ENCODE results near the gene MLF2. TPM values are rescaled to one million over a fixed set of nuclear protein-coding genes. Genes with fewer than 3 reads are reported as not detected.
"Not testable (repeated sequence)": the region's sequence is repeated elsewhere in the genome, so short reads cannot be mapped to it uniquely, and the experiment has no call there.

The MLF2 gene
- polyA plus RNA-seq, 6 donors from 2014 or later, result 128 to 167 (median 150) TPM

DNA sequence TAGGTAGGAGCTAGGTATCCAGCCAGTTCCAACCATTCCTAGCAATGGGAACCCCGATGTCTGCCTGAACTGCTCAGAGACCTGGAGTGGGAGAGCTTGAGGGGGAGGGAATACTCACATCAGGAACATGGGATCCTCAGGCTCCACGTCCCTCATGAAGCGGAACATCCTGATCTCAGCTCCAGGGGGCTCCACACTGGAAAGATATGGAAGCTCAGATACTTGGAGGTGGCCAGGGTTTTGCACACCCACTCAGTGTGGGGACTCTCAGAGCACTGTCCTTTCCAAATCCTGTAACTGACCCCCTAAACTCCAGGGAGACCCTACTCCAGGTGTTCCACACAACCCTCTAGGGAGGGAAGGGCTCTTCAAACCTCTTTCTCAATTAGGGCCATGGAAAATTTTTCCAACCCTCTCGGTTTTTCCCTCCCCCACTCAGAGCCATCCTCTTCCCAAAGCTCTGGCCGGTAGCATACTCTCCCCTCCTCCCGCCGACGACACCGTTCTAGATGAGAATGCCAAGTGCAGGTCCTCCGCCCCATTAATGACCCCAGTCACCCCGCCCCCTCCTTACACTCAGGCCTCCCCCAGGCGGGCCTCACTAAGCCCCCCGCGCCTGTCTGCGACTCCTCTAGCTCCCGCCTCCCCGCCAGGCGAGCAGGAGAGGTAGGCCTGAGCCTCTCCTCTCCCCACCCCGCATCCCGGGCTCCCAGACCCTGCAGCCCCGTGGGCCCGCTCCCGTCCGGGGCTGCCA is 597 bp downstream of the MLF2 start:
- no peaks in the 10 kb centered on the region for H3K9me3 Mint-ChIP-seq
- DNase-seq, result no peak
- H3K4me3 Mint-ChIP-seq, result peak overlapping the region; percentile 93 to 99 (median 96)
- peaks cover 2 to 31% of the 10 kb centered on the region in 2 donors for H3K36me3 Mint-ChIP-seq
- H3K4me1 Mint-ChIP-seq, result peaks cover 20 to 34% (median 25%) of the 10 kb centered on the region in 3 donors
- peak; percentile 0 for ATAC-seq (ENCODE audit: low read depth in 2 of 2)
- peaks cover 0 to 7% (median 5%) of the 10 kb centered on the region in 3 donors for H3K27me3 Mint-ChIP-seq
- peak overlapping the region; percentile 39 to 100 (median 96) for H3K27ac Mint-ChIP-seq

- ATAC-seq (ENCODE audit: low read depth in 2 of 2) (no peak), DNase-seq (no peak)
- Mint-ChIP-seq H3K27ac (peak overlapping the region; percentile 27 to 100 (median 72)), H3K9me3 (no peaks in the 10 kb centered on the region), H3K4me1 (peaks cover 20 to 34% (median 29%) of the 10 kb centered on the region in 3 donors), H3K27me3 (peaks cover 0 to 1% (median 0%) of the 10 kb centered on the region in 3 donors), H3K4me3 (peak overlapping the region; percentile 93 to 99 (median 96)), H3K36me3 (peaks cover 5 to 35% of the 10 kb centered on the region in 2 donors)
Measured at GRCh38 chr12:6751767-6752166, 1.2 kb downstream of the MLF2 start.

DNA sequence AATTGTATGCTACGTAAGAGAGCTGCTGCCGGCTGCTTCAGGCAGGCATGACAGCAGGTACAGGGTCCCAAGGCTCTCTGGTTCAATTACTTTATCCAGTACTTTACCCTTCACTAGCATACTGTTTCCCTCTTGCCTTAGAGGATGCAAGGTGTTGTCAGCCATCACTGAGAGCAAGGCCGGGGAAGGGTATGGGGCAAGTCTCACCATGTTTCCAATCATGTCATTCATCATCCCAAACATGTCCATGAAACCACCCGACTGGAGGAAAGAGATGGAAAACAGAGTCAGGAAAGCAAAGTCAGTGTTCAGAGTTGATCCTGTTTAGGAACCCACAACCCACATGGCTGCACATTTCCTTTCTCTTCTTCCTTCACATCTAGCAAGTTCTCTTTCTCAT is 2.4 kb downstream of the MLF2 start:
- DNase-seq, result no peak
- Mint-ChIP-seq H3K27ac (peak overlapping the region in 2 of 6 donors; percentile 53 to 83), H3K4me3 (peak overlapping the region in 2 of 8 donors; percentile 29 to 99), H3K4me1 (peaks cover 27 to 42% (median 40%) of the 10 kb centered on the region in 3 donors), H3K36me3 (peaks cover 5 to 35% of the 10 kb centered on the region in 2 donors), H3K27me3 (no peaks in the 10 kb centered on the region), H3K9me3 (no peaks in the 10 kb centered on the region)
- no peak for ATAC-seq (ENCODE audit: low read depth in 2 of 2)

- peaks cover 34 to 47% (median 44%) of the 10 kb centered on the region in 3 donors for H3K4me1 Mint-ChIP-seq
- peak overlapping the region in 1 of 6 donors; percentile 67 for H3K27ac Mint-ChIP-seq
- DNase-seq (no peak), ATAC-seq (ENCODE audit: low read depth in 2 of 2) (no peak)
- no peaks in the 10 kb centered on the region for H3K27me3 Mint-ChIP-seq
- H3K4me3 Mint-ChIP-seq, result peak overlapping the region in 2 of 8 donors; percentile 12 to 33
- H3K36me3 Mint-ChIP-seq, result peaks cover 5 to 35% of the 10 kb centered on the region in 2 donors
- no peaks in the 10 kb centered on the region for H3K9me3 Mint-ChIP-seq
Measured at GRCh38 chr12:6748761-6749160, 4.2 kb downstream of the MLF2 start.

GRCh38 chr12:6747216-6747615 is 5.7 kb downstream of the MLF2 start:
- Mint-ChIP-seq H3K27me3 (no peaks in the 10 kb centered on the region), H3K9me3 (peaks cover 0 to 3% (median 0%) of the 10 kb centered on the region in 7 donors), H3K27ac (peak overlapping the region in 3 of 6 donors; percentile 54 to 81 (median 70)), H3K36me3 (peaks cover 5 to 35% of the 10 kb centered on the region in 2 donors), H3K4me3 (peak overlapping the region in 2 of 8 donors; percentile 6 to 24), H3K4me1 (peaks cover 27 to 35% (median 31%) of the 10 kb centered on the region in 3 donors)
- no peak for ATAC-seq (ENCODE audit: low read depth in 2 of 2)
- no peak for DNase-seq

DNA sequence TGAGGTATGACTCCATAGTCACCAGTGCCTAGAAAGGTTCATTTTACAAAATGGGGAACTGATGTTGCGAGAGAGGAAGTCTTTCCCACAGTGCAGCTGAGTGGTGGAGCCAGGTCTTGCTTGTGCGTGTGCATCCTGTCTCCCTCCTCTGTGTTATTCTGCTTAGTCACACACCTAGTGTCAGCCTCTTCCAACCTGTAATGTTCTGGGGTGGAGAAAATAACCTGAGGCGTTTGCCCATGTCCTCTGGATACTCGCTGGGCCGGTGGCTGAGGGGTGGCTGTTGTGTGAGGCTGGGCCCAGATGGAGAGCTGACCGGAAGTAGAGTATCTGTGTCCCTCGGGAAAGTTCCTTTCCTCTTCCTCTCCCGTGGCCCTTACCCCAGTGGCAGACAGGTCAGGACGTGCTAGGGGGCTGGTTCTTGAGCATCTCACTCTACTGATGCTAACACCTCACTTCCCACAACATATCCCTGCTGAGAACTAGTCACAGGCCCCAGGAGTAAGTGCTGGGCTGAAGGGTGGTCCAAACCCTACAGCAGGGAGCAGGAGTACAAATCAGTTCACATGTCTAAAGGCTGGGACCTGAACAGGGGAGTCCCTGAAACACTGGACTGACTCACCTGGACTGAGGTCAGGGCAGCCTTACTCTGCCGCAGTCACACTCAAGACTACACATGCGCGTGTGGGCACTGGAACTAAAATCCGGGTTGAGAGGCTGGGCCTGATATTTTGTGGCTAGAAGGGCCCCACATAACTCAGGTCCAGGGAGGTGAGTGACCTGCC is 7.0 kb downstream of the MLF2 start:
- ATAC-seq (ENCODE audit: low read depth in 2 of 2) (peak; percentile 100), DNase-seq (peak; percentile 63)
- peaks cover 0 to 3% (median 0%) of the 10 kb centered on the region in 7 donors for H3K9me3 Mint-ChIP-seq
- H3K27ac Mint-ChIP-seq, result peak overlapping the region; percentile 74 to 97 (median 96)
- peaks cover 20 to 25% (median 23%) of the 10 kb centered on the region in 3 donors for H3K4me1 Mint-ChIP-seq
- peaks cover 5 to 32% of the 10 kb centered on the region in 2 donors for H3K36me3 Mint-ChIP-seq
- H3K4me3 Mint-ChIP-seq, result peak overlapping the region; percentile 23 to 85 (median 52)
- H3K27me3 Mint-ChIP-seq, result no peaks in the 10 kb centered on the region

- not testable (repeated sequence) for H3K27me3 Mint-ChIP-seq; ATAC-seq (ENCODE audit: low read depth in 2 of 2); DNase-seq; H3K9me3 Mint-ChIP-seq
- Mint-ChIP-seq H3K4me1 (peaks cover 16 to 23% (median 22%) of the 10 kb centered on the region in 3 donors), H3K36me3 (peaks cover 5 to 14% of the 10 kb centered on the region in 2 donors), H3K4me3 (peak overlapping the region in 1 of 8 donors; percentile 50), H3K27ac (peak overlapping the region in 1 of 6 donors; percentile 60)
Measured at GRCh38 chr12:6743300-6743699, 9.6 kb downstream of the MLF2 start.

DNA sequence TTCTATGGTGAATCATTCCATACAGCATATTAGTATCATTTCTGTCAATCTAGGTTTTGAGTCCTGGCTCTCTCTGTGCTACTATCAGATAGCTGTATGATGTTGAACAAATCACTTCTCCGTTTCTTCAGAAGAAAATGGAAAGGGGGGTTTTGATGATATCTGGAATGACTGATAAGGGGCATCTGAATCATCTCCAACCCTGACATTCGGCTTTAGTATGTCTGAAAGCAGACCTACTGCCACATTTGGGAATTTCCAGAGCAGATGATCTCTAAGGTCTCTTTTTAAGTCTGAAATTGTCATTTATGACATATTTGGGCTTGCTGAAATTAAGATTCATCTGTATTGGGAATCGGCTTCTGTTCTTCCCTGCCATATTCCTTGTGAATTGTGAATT is 10.1 kb downstream of the MLF2 start:
- peaks cover 16 to 23% (median 22%) of the 10 kb centered on the region in 3 donors for H3K4me1 Mint-ChIP-seq
- peaks cover 0 to 3% (median 0%) of the 10 kb centered on the region in 7 donors for H3K9me3 Mint-ChIP-seq
- no peak overlapping the region for H3K27ac Mint-ChIP-seq

GRCh38 chr12:6742080-6742479 is 10.9 kb downstream of the MLF2 start:
- not testable (repeated sequence) for H3K27me3 Mint-ChIP-seq; H3K4me3 Mint-ChIP-seq; ATAC-seq (ENCODE audit: low read depth in 2 of 2); DNase-seq; H3K9me3 Mint-ChIP-seq; H3K36me3 Mint-ChIP-seq
- peaks cover 16 to 20% (median 17%) of the 10 kb centered on the region in 3 donors for H3K4me1 Mint-ChIP-seq
- H3K27ac Mint-ChIP-seq, result peak overlapping the region in 2 of 6 donors; percentile 11 to 73

More for the DNA sequence above, 10.1 kb downstream of the MLF2 start:
- ATAC-seq (ENCODE audit: low read depth in 2 of 2) (no peak), DNase-seq (no peak)
- H3K36me3 Mint-ChIP-seq, result peaks cover 5 to 9% of the 10 kb centered on the region in 2 donors
- H3K27me3 Mint-ChIP-seq, result no peaks in the 10 kb centered on the region
- H3K4me3 Mint-ChIP-seq, result no peak overlapping the region

DNA sequence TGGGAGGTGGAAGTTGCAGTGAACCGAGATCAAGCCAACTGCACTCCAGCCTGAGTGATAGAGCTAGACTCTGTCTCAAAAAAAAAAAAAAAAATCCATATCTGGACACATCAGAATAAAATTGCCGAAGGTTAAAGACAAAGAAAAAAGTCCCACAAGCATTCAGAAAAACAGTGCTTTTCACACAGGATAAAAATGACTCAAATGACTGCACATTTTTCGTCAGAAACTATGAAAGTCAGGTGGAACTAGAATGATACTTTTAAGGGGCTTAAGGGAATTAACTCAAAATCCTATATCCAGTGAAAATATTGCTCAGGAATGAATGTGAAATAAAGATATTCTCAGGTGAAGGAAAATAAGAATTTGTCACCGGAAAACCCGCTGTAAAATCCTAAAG is 16.2 kb downstream of the MLF2 start:
- ATAC-seq (ENCODE audit: low read depth in 2 of 2) (no peak), DNase-seq (no peak)
- Mint-ChIP-seq H3K4me1 (peaks cover 0 to 6% (median 0%) of the 10 kb centered on the region in 3 donors), H3K9me3 (no peaks in the 10 kb centered on the region), H3K36me3 (peaks cover 0 to 5% of the 10 kb centered on the region in 2 donors), H3K27me3 (no peaks in the 10 kb centered on the region), H3K4me3 (no peak overlapping the region), H3K27ac (no peak overlapping the region)

- Mint-ChIP-seq H3K36me3 (peaks cover 5 to 8% of the 10 kb centered on the region in 2 donors), H3K27ac (peak overlapping the region in 1 of 6 donors; percentile 21), H3K27me3 (no peaks in the 10 kb centered on the region), H3K4me1 (peaks cover 3 to 6% (median 6%) of the 10 kb centered on the region in 3 donors), H3K4me3 (no peak overlapping the region), H3K9me3 (no peaks in the 10 kb centered on the region)
- DNase-seq, result peak; percentile 19
- ATAC-seq (ENCODE audit: low read depth in 2 of 2), result peak; percentile 61 to 63
Measured at GRCh38 chr12:6735448-6736191, 17.3 kb downstream of the MLF2 start.

DNA sequence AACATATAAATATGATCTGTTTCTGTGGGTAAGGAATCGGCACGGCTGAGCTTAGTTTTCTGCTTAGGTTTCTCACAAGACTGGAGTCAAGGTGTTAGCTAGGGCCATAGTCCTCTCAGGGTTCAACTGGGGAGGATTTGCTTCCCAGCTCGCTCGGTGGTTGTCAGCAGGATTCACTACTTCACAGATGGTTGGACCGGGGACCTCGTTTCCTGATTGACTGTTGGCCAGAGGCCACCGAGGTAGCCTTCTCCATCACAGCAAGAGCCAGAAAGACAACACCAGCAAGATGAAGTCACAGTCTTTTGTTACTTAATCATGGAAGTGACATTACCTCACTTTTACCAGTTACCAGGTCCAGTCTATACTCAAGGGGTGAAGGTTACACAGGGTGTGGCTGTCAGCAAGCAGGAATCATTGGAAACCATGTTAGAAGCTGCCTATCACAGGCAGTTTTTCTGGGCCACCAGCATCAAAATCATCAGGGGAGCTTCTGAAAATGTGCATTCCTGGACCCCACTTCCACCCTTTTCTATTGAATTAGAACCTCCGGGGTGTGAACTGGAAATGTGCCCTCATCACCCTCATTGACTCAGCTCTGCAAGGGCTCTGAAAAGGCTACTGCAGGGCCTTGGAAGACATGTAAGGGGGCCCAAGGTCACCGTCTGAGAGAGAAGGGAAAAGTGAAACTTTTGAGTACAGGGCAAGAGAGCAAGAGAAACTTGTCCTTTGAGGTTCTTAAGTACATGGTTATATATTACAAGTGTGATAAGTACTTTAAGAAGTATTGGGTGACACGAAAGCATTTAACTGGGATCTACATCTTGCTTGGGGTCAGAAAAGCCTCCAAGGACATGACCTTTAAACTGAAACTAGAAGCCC is 18.2 kb downstream of the MLF2 start:
- peaks cover 6% of the 10 kb centered on the region in 3 donors for H3K4me1 Mint-ChIP-seq
- no peak overlapping the region for H3K4me3 Mint-ChIP-seq
- ATAC-seq (ENCODE audit: low read depth in 2 of 2), result no peak
- no peaks in the 10 kb centered on the region for H3K27me3 Mint-ChIP-seq
- H3K27ac Mint-ChIP-seq, result peak overlapping the region in 1 of 6 donors; percentile 42
- H3K9me3 Mint-ChIP-seq, result no peaks in the 10 kb centered on the region
- no peak for DNase-seq
- H3K36me3 Mint-ChIP-seq, result peaks cover 5 to 17% of the 10 kb centered on the region in 2 donors

All from naive B cell (primary cell).